GM18870 (cell line): Measurements from ENCODE around the gene TXNL1.
A peak's percentile ranks its signal among the peaks of the same experiment; 100 is the strongest.

Experiments used
- ATAC-seq: cut with Tn5 transposase; IDR thresholded peaks from one replicate; pipeline ENCODE4 v1.9.1; 2021; ENCODE audit warnings: moderate library complexity; ENCODE audit not compliant: unreplicated experiment

TXNL1 gene

GRCh38 chr18:56570978-56571377, 67.4 kb downstream of the TXNL1 start:
- no peak for ATAC-seq

- ATAC-seq = no peak
Observed at GRCh38 chr18:56569416-56569815, 69.0 kb downstream of the TXNL1 start.

- peak; percentile 48 for ATAC-seq
Observed at GRCh38 chr18:56568986-56569385, 69.4 kb downstream of the TXNL1 start.

- no peak for ATAC-seq
Observed at GRCh38 chr18:56565551-56566345, 72.6 kb downstream of the TXNL1 start.

GRCh38 chr18:56565046-56565445, 73.3 kb downstream of the TXNL1 start:
- ATAC-seq = no peak

GRCh38 chr18:56563568-56563967, 74.8 kb downstream of the TXNL1 start:
- ATAC-seq = no peak

- no peak for ATAC-seq
Observed at GRCh38 chr18:56562479-56562878, 75.9 kb downstream of the TXNL1 start.

- no peak for ATAC-seq
Observed at GRCh38 chr18:56560992-56561391, 77.4 kb downstream of the TXNL1 start.

GRCh38 chr18:56559044-56559443, 79.3 kb downstream of the TXNL1 start:
- ATAC-seq = no peak

- ATAC-seq = no peak
Observed at GRCh38 chr18:56556907-56557306, 81.5 kb downstream of the TXNL1 start.

- ATAC-seq = no peak
Observed at GRCh38 chr18:56550121-56550520, 88.3 kb downstream of the TXNL1 start.
